ENCODE data around the gene TBC1D3.
"Not testable (repeated sequence)": the region's sequence is repeated elsewhere in the genome, so short reads cannot be mapped to it uniquely, and the experiment has no call there.

The TBC1D3 gene

DNA sequence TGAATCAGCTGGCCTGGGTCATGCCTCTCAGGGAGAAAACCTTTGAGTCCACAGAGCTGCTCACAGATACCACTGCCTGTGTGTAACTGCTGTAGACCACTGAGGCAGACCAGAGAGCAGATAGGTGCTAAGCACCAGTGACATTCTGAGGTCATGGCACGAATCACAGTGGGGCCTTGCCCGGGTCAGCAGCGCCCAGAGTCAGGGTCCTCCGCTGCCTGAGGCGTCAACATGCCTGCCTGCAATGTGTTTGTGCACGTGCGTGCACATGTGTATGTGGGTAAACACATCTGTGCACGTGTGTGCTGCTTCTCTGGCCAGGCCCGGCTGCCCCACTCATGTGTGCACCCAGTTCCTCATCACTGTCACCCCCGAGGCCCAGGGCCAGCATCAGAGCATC lies at the start of gene TBC1D3:
Gene TBC1D3 (minus strand): TSS at position 101 of the 400 bp plus-strand sequence. CDS start 1,526 bp downstream, outside the sequence.
- DNase-seq: not testable (repeated sequence)

DNA sequence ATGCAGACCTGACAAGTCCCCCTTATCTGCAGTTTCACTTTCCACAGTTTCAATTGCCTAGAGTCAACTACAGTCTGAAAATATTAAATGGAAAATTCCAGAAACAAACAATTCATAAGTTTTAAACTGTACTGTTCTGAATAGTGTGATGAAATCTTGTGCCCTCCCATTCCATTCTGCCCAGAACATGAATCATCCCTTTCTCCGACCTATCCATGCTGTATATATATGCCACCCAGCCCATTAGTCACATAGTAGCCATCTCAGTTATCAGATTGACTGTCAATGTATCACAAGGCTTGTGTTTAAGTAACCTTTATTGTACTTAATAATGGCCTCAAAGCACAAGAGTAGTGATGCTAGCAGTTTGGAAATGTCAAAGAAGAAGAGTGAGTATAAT lies 40.4 kb upstream of the TBC1D3 start:
- not testable (repeated sequence) for DNase-seq

DNA sequence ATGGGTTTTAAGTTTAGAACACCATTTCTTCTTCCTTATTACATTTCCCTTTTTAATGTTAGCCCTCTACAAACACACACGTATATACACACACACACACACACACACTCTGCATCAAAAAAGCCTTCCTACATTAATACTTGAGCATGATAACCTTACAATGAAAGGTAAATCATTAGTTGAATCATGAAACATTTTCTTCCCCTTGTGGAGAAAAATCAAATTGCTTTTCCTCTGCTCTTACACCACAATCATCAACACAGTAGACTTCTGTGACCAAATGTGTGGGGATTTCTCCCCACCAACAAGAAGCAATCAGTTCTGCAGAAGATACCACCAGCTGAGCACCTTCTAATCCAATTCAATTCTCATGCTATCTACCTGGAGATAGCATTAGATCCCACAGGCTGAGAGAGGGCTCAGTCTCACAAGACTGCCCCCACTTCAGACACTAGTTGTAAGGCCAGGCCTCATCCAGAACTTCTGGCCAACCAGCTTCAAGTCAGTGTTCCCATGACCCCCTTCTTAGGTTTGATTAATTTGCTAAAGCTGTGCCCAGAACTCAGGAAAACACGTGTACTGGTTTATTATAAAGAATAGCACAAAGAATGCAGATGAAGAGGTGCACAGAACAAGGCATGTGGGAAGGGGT lies 33.6 kb upstream of the TBC1D3 start:
- not testable (repeated sequence) for DNase-seq

DNA sequence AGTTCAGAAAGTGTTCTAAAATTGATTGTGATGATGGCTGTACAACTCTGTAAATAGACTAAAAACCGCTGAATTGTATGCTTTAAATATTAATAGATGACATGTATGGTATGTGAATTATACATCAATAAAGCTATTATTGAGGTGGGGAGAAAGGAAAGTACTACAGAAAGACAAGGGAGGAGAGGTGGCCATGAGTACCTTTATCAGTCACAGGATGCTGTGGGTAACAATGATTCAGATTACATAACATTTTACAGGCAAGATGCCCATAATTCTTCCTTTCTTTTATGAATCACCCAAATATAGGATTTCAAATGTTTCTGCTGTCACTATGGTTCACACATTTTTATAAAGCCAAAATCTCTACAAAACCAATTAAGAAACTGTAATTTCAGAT lies 28.5 kb upstream of the TBC1D3 start:
- DNase-seq: not testable (repeated sequence)

GRCh38 chr17:38200271-38200670 lies 7.9 kb upstream of the TBC1D3 start:
- DNase-seq: not testable (repeated sequence)

- not testable (repeated sequence) for DNase-seq
Measured at GRCh38 chr17:38134860-38135259, 57.5 kb downstream of the TBC1D3 start.

Measured in stimulated activated CD4-positive, alpha-beta T cell treated with anti-CD3 and anti-CD28 coated beads, Interleukin-1b, Interleukin-23, amount 100 ng/mL, for 48 hours (primary cell).